OCI-LY3 (cell line): ENCODE measurements around the gene PKP4.

Experiments
- H2AFZ ChIP-seq: fragments of 200-600, 300-600 bp; shearing (Covaris generic); 2 replicates; pipeline ENCODE4 v1.6.0; 2014; ENCODE audit warnings: antibody characterized with exemption, low read depth, low read length
- H3K27ac ChIP-seq: fragments of 200-600, 300-600 bp; sonication (generic); 2 replicates; pipeline ENCODE4 v1.5.1; 2014; ENCODE audit warnings: mild to moderate bottlenecking, low read length, moderate library complexity, mixed read lengths
- H3K27me3 ChIP-seq: fragments of 200-600, 300-600 bp; sonication (generic); 2 replicates; pipeline ENCODE4 v1.6.1; 2014; ENCODE audit warnings: low read depth, low read length, mixed read lengths
- H3K36me3 ChIP-seq: fragments of 200-600, 300-600 bp; sonication (generic); replicated peaks from 2 replicates; pipeline ENCODE3; 2014; ENCODE audit warnings: low read depth, low read length, mixed read lengths
- H3K4me1 ChIP-seq: fragments of 300-600, 200-600 bp; sonication (generic); 2 replicates; pipeline ENCODE4 v1.6.1; 2014; ENCODE audit warnings: low read length, mixed read lengths
- H3K4me2 ChIP-seq: fragments of 200-600, 300-600 bp; sonication (generic); 2 replicates; pipeline ENCODE4 v1.6.1; 2014; ENCODE audit warnings: low read length, mixed read lengths
- H3K4me3 ChIP-seq: fragments of 300-600, 200-600 bp; sonication (generic); 2 replicates; pipeline ENCODE4 v1.5.1; 2014; ENCODE audit warnings: antibody characterized with exemption, mild to moderate bottlenecking, low read length, moderate library complexity
- H3K79me2 ChIP-seq: fragments of 300-600, 200-600 bp; shearing (Covaris generic); 2 replicates; pipeline ENCODE4 v1.6.1; 2014; ENCODE audit warnings: mild to moderate bottlenecking, low read length, mixed read lengths
- H3K9ac ChIP-seq: fragments of 300-600, 200-600 bp; shearing (Covaris generic); 2 replicates; pipeline ENCODE4 v1.6.0; 2014; ENCODE audit warnings: mild to moderate bottlenecking, low read length, moderate library complexity
- H3K9me3 ChIP-seq: fragments of 200-600, 300-600 bp; shearing (Covaris generic); 2 replicates; pipeline ENCODE4 v1.6.1; 2014; ENCODE audit warnings: low read length, mixed read lengths; ENCODE audit not compliant: insufficient read depth
- H4K20me1 ChIP-seq: fragments of 200-600, 300-600 bp; sonication (generic); 2 replicates; pipeline ENCODE4 v1.6.1; 2016; ENCODE audit warnings: low read length, mixed read lengths; ENCODE audit not compliant: insufficient read depth
- EZH2phosphoT487 ChIP-seq: fragments of 200-600 bp; shearing (Covaris generic); IDR thresholded peaks from 2 replicates; pipeline ENCODE4 v1.6.1; 2018; ENCODE audit warnings: antibody characterized with exemption, mixed run types, low read depth
- TF ChIP-seq, protein P1 (sequence below): fragments of 200-600, 300-600 bp; sonication (generic); IDR thresholded peaks from 2 replicates; pipeline ENCODE4 v1.5.1; 2014; ENCODE audit warnings: antibody characterized with exemption, low read length, low read depth

The PKP4 gene

DNA sequence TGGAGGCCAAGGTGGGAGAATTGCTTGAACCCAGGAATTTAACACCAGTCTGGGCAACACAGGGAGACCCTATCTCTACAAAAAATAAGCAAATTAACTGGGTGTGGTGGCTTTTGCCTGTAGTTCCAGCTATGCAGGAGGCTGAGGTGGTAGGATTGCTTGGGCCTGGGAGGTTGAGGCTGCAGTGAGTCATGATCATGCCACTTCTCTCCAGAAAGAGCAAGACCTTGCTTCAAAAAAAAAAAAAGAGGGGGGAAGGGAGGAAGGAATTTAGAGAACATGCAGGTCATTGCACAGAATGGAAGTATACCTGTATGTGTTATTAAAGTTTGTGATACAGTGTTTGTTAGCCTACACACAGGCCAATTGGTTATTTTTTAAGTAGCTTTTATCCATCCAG, 25.8 kb downstream of the PKP4 start:
- Histone ChIP-seq H3K9me3 (no peaks in the 10 kb centered on the region), H3K4me3 (no peak overlapping the region), H3K27me3 (no peaks in the 10 kb centered on the region), H3K9ac (no peak overlapping the region), H3K4me2 (no peak overlapping the region), H3K36me3 (no peaks in the 10 kb centered on the region), H4K20me1 (no peaks in the 10 kb centered on the region), H2AFZ (no peak overlapping the region), H3K79me2 (peaks cover 16% of the 10 kb centered on the region), H3K27ac (no peak overlapping the region), H3K4me1 (no peaks in the 10 kb centered on the region)
- TF ChIP-seq, protein P1, sequence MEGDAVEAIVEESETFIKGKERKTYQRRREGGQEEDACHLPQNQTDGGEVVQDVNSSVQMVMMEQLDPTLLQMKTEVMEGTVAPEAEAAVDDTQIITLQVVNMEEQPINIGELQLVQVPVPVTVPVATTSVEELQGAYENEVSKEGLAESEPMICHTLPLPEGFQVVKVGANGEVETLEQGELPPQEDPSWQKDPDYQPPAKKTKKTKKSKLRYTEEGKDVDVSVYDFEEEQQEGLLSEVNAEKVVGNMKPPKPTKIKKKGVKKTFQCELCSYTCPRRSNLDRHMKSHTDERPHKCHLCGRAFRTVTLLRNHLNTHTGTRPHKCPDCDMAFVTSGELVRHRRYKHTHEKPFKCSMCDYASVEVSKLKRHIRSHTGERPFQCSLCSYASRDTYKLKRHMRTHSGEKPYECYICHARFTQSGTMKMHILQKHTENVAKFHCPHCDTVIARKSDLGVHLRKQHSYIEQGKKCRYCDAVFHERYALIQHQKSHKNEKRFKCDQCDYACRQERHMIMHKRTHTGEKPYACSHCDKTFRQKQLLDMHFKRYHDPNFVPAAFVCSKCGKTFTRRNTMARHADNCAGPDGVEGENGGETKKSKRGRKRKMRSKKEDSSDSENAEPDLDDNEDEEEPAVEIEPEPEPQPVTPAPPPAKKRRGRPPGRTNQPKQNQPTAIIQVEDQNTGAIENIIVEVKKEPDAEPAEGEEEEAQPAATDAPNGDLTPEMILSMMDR = no peak
- TF ChIP-seq EZH2phosphoT487 = no peak

DNA sequence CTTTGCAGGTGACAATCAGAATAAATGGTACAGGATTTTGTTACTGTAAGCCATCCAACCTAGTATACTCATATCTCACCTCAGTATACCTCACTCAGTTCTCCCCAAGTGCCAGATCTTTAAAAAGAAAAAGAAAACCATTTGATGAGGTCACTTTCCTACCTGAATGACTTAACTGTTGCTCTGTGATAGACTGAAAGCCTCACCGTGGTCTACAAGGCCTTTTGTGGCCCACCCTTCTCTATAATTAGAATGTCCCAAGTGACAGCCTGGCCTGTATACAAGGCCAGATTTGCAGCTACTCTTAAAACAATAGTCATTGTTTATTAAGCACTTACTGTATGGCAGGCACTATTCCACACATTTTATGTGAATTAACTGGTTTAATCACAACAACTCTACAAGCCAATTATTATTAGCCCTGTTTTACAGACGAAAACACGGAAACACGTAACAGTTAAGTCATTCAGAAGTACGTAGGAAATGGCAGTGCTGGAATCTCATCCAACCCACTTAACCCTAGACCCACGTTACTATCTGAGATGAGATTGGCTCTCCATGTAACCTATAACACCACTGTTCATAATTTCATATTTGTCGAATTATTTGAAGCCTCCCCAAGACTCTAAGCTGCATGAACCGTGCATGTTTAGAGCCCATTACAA, 28.3 kb downstream of the PKP4 start:
- H3K4me3 ChIP-seq = no peak overlapping the region
- H3K4me1 ChIP-seq = no peaks in the 10 kb centered on the region
- no peak overlapping the region for H2AFZ ChIP-seq
- H3K9me3 ChIP-seq = no peaks in the 10 kb centered on the region
- peaks cover 16% of the 10 kb centered on the region for H3K79me2 ChIP-seq
- no peak overlapping the region for H3K4me2 ChIP-seq
- H3K27ac ChIP-seq = no peak overlapping the region
- TF ChIP-seq, protein P1 = no peak
- no peak for TF ChIP-seq EZH2phosphoT487
- no peak overlapping the region for H3K9ac ChIP-seq
- no peaks in the 10 kb centered on the region for H4K20me1 ChIP-seq
- H3K36me3 ChIP-seq = no peaks in the 10 kb centered on the region
- H3K27me3 ChIP-seq = no peaks in the 10 kb centered on the region

GRCh38 chr2:158486150-158486969, 29.6 kb downstream of the PKP4 start:
- Histone ChIP-seq H3K36me3 (no peaks in the 10 kb centered on the region), H4K20me1 (no peaks in the 10 kb centered on the region), H3K79me2 (peaks cover 23% of the 10 kb centered on the region), H3K9me3 (no peaks in the 10 kb centered on the region), H3K4me2 (no peak overlapping the region), H3K27me3 (no peaks in the 10 kb centered on the region), H3K4me1 (no peaks in the 10 kb centered on the region), H3K27ac (no peak overlapping the region), H3K9ac (no peak overlapping the region), H3K4me3 (no peak overlapping the region), H2AFZ (no peak overlapping the region)
- TF ChIP-seq, protein P1 = no peak
- TF ChIP-seq EZH2phosphoT487 = no peak

GRCh38 chr2:158486970-158487325, 30.2 kb downstream of the PKP4 start:
- Histone ChIP-seq H3K9ac (no peak overlapping the region), H3K4me3 (no peak overlapping the region), H3K79me2 (peaks cover 23% of the 10 kb centered on the region), H3K27me3 (no peaks in the 10 kb centered on the region), H4K20me1 (no peaks in the 10 kb centered on the region), H3K4me1 (no peaks in the 10 kb centered on the region), H3K36me3 (no peaks in the 10 kb centered on the region), H3K27ac (no peak overlapping the region), H3K4me2 (no peak overlapping the region), H3K9me3 (no peaks in the 10 kb centered on the region), H2AFZ (no peak overlapping the region)
- no peak for TF ChIP-seq EZH2phosphoT487
- TF ChIP-seq, protein P1 = no peak
